ENCODE data around the gene CSTPP1. TPM values are rescaled to one million over a fixed set of nuclear protein-coding genes. Genes with fewer than 3 reads are reported as not detected.

CSTPP1 gene
- total and polyA plus RNA-seq, 2 of the 8 experiments (the other 6 are each of a cell fraction or from before 2014, with no cell fraction given), result 24.2 to 28.7 TPM

GRCh38 chr11:47021965-47022364 is 85.4 kb downstream of the CSTPP1 start (continued):
- TF ChIP-seq SP1 (IDR thresholded peaks at IDR 0.05; ENCODE audit: low read depth, low read length) (no peak), CEBPB (IDR thresholded peaks at IDR 0.05; ENCODE audit: low read depth, low read length) (no peak), TAF7 (optimal IDR thresholded peaks at IDR 0.05; ENCODE audit: borderline replicate concordance, low read depth, low read length) (no peak), POU5F1 (IDR thresholded peaks at IDR 0.05; ENCODE audit: low read depth, low read length) (no peak)
